IPS-18c (cell line): ENCODE measurements around the gene ERFL.
"Not testable (repeated sequence)": the region's sequence is repeated elsewhere in the genome, so short reads cannot be mapped to it uniquely, and the experiment has no call there.

Experiments used
- H3K4me3 ChIP-seq: 2 replicates; pipeline ENCODE4 v1.7.0; 2013; ENCODE audit warnings: low read depth, mild to moderate bottlenecking, low read length, moderate library complexity; ENCODE audit not compliant: insufficient read depth
- H3K9me3 ChIP-seq: one replicate; pipeline ENCODE4 v1.6.1; 2013; ENCODE audit warnings: mild to moderate bottlenecking, low read length, moderate library complexity; ENCODE audit not compliant: control insufficient read depth, insufficient read depth

ERFL gene

DNA sequence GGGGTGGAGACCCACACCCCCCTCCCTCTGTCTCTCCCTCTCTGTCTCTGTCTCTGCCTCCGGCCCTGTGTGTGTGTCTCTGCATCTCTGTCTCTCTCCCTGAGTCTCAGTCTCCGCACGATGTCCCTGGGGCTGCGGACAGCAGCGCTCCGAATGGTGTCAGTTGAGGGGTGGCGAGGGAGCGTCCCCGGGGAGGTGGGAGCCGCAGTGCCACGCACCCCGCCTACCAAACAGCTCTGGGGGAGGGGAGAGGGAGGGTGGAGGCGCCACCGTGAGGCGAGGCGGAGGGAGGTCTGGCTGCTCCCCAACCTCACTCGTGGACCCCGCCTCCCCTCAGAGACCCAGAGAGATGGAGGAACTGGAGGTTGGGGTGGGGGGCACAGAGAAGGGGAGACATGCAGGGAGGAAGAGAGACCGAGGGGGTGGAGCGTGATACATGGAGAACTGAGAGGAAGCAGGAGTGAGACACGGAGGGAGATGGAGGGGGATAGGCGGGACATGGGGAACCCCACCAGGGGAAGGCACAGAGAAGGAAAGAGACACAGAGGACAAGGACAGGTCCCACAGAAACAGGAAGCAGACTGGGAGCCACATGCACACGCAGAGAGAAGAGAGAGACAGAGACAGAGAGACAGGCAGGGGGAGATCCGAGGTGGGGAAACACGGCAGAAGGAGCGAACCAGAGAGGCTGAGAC, 7.2 kb downstream of the ERFL start:
- no peak overlapping the region for H3K4me3 ChIP-seq
- H3K9me3 ChIP-seq, result no peaks in the 10 kb centered on the region

DNA sequence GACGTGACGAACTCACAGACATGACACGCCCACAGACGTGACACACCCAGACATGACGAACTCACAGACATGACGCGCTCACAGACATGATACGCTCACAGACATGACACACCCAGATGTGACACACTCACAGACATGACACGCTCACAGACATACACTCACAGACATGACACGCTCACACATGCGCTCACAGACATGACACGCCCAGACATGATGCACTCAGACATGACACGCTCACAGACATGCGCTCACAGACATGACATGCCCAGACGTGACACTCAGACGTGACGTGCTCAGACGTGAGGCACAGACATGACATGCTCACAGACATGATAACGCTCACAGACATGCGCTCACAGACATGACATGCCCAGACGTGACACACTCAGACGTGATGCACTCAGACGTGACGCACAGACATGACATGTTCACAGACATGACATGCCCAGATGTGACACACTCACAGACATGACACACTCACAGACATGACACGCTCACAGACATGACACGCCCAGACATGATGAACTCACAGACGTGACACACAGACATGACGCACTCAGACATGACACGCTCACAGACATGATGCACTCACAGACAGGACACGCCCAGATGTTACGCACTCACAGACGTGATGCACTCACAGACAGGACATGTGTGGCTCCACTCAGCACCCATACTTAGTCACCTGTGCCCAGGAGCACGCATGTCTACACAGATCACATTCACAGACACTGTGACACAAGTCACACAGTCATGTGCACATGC, 8.1 kb downstream of the ERFL start:
- H3K9me3 ChIP-seq, result no peaks in the 10 kb centered on the region
- H3K4me3 ChIP-seq, result no peak overlapping the region

DNA sequence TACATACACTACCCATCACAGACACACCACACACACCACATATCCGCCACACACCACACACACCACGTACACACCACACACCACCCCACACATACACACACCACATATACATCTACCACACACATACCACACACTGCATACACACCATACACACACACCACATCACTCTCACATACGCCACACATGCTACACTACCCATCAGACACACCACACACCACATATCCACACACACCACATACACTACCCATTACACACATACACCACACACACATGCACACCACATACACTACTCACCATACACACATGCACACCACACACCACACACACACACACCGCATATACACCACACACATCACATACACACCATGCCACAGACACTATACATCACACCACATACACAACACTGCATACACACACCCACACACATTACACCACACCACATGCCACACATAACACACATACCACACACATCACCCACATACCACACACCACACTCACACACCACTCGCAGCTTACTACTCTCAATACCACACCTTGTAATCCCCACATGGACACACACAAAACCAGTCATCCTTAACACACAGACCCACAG, 9.5 kb downstream of the ERFL start:
- Histone ChIP-seq H3K4me3 (no peak overlapping the region), H3K9me3 (no peaks in the 10 kb centered on the region)

DNA sequence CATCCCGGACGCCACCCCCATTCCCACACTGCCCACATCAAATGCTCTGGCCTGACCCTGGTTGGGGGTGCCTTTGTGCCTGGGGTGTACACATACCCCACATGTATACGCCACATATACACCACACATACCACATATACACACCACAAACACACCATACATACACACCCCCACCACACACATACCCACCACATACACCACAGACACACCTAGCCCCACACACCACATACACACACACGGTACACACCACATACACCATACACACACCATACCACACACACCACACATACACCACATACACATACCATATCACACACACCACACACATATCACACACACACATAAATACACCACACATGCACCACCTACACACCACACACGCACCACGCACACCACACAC, 10.2 kb downstream of the ERFL start:
- Histone ChIP-seq H3K4me3 (no peak overlapping the region), H3K9me3 (no peaks in the 10 kb centered on the region)

DNA sequence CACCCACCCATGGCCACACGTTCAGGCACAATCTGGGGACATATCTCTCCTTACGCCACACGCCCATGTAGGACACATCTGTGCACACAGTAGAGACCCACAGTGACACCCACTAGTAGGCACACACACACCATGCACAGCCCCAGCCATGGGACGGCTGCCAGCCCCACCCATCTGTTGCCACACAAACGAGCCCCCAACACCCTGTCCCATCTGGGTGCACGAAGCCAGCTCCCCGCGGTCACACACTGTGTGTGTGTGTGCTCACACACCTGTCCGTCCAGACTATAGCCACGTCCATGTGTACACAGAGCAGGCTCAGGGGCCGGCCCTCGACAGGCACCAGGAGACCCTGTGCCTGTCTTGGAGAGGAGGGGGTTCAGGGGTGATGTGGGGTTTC, 10.6 kb downstream of the ERFL start:
- Histone ChIP-seq H3K9me3 (no peaks in the 10 kb centered on the region), H3K4me3 (no peak overlapping the region)

DNA sequence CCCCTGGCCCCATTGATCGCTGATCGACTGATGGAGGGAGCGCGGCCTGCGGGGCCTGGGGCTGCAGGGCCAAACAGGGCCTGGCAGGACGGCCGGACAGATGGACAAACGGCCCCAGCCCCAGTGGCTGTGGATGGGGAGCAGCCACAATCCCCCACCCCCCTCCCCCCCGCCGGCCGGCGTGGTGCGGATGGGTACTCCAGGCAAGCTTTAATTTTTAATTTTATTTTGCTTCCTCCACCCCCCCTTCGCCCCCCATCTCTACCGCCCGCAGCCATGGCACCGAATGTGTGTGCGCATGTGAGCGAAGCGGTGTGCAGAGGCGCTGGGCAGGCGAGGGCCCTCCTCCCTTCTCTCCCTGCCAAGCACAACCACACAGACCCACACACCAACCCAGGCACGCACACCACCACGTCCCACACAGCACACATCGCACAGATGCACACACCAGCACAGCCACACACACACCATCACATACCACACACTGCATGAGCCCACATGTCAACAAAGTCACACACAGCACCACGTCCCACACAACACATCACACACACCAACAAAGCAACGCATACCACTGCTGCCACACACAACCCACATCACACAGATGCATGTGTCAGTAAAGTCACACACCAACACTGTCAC, 12.4 kb downstream of the ERFL start:
- Histone ChIP-seq H3K9me3 (no peaks in the 10 kb centered on the region), H3K4me3 (no peak overlapping the region)

DNA sequence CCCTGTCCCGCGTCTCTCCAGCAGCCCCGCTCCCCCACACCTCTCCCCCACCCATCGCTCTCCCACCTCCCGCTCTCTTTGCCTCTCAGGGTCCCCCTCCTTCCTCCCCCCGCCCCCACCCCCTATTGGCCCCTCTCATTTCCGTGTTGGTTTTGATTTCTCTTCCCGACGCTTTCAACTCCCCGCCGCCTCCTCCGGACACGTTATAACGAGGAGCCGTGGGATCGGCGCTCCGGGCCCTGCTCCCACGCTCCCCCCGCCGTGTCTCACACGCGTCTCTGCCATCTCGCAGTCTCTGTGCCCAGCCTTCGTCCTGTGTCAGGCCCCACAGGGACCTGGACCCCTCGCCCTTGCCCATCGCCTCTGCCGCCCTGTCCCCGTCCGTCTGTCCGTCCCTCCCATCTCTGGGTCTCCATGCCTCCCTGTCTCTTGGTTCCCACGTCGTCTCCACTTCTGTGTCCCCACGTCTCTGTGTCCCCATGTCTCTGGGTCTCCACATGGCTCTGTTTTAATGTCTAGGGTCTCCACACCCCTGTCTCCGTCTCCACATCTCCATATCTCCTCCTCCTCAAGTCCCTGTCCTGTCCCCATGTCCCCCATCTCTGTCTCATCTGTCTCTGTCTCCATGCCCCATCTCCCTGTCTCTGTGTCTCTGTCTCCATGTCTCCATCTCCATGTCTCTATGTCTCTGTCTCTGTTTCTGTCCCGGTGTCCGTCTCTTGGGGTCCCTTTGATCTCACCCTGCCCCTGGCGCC, 13.1 kb downstream of the ERFL start:
- Histone ChIP-seq H3K9me3 (no peaks in the 10 kb centered on the region), H3K4me3 (peak overlapping the region; percentile 24; the same call in 1 of the 2 replicates)

DNA sequence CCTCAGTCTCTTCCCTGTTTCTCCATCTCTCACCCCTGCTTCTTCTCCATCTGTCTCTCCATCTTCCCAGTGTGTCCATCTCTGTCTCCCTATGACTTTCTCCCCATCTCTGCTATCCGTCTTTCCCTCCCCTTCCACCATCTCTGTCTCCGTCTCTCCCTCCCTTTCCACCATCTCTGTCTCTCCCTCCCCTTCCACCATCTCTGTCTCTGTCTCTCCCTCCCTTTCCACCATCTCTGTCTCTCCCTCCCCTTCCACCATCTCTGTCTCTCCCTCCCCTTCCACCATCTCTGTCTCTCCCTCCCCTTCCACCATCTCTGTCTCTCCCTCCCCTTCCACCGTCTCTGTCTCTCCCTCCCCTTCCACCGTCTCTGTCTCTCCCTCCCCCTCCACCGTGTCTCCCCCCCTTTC, 13.8 kb downstream of the ERFL start:
- not testable (repeated sequence) for H3K9me3 ChIP-seq, H3K4me3 ChIP-seq

DNA sequence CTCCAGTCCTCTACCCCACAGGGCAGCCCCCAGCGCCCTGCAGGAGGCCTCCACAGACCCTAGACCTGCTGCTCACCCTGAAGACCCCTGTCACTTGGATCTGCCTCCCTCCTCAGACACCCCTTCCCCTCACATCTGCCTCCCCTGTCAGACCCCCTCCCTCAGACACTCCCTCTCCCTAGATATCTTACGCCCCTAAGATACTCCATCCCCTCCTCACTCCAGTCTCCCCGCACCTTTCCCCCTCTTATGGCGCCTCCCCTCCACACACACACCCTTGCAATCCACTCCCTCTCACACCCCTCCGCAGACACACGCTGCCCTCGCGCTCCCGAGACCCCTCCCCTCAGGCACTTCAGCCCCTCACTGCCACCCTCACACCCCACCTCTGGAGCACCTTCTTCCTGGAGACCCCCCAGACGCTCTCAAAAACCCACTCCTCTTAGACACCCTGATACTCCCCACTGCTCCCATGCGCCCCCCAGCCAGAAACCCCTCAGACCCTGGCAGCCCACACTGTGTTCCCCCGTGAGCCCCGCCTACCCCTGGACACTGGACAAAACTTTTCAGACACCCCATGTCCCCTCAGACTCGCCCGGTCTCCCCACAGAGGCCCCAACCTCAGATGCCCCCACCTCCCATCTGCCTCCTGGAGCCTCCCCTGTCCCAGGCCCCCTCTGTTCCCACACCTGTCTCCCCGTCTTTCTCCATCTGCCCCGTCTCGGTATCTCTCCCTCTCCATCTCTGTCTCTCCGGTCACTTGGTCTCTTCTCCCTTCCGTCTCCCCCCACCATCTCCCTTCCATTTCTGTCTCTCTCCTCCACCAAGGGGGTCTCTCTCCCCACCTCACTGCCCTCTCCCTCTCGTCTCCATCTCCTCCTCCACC, 14.5 kb downstream of the ERFL start:
- H3K4me3 ChIP-seq, result peak overlapping the region; percentile 9; the same call in 1 of the 2 replicates
- no peaks in the 10 kb centered on the region for H3K9me3 ChIP-seq

DNA sequence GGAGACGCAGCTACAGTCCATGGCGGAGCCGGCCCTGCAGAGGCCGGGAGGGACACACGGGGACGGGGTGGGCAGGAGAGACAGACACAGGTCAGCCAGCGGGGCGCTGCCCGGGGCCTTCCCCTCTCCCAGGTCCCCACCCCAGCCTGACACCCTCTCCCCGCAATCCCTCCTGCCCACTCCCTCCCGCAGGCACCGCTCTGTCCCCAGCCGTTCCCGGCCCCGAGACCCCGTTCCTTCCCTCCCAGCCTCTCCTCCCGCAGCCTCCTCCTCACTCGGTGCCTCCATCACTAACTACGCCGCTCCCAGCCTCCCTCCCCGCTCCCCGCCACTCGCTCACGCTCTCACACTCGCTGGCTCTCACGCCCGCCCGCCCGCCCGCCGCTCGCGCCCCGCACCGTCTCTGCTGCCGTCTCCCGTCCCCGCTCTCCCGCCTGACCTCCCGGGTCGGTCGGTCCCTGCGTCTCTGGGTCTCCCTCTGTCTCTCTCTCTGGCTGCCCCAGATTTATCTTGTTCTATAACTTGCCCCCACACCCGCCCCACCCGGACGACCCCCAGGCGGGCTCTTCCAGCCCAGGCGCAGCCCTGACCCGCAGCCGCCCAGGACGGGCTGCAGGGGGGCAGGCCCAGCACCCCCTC, 15.2 kb downstream of the ERFL start:
- Histone ChIP-seq H3K9me3 (no peaks in the 10 kb centered on the region), H3K4me3 (peak overlapping the region; percentile 36; the same call in 1 of the 2 replicates)

DNA sequence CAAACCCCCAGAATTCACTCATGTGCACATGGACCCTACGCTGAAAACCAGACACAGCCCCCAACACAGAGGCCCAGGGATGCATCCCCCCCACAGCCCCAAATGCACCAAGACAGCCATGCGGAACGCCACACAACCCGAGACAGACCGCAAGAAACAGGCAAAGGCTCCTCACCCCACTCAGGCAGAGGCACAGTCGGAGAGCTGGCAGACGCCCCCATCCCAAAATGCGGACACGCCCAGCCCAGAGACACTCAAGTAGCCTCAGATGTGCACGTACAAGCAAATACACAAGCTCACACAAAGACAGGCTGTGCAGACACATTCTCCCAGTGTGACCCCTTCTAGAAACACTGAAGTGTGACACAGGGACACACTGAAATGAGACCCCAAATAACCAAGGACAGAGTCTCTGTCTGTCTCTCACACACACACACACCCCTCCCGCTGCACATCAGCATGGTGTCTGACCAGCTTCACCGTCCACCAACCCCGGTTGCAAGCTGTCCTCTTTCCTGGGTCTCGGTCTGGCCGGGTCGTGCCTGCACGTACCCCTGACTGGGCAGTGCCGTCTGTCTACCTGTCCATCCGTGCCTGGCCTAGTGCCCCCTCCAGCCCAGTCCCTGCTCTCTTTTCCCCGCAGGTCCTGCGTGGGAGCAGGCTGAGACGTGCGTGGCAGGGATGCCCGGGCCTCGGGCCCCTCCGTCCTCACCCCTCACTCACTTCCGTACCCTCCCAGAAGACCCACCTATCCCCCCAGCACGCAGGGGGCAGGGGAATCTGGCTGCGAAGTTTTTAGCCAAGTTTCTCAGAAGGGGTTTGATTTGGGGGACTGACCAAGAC, 16.1 kb downstream of the ERFL start:
- Histone ChIP-seq H3K4me3 (peak overlapping the region; percentile 31; the same call in 1 of the 2 replicates), H3K9me3 (no peaks in the 10 kb centered on the region)

DNA sequence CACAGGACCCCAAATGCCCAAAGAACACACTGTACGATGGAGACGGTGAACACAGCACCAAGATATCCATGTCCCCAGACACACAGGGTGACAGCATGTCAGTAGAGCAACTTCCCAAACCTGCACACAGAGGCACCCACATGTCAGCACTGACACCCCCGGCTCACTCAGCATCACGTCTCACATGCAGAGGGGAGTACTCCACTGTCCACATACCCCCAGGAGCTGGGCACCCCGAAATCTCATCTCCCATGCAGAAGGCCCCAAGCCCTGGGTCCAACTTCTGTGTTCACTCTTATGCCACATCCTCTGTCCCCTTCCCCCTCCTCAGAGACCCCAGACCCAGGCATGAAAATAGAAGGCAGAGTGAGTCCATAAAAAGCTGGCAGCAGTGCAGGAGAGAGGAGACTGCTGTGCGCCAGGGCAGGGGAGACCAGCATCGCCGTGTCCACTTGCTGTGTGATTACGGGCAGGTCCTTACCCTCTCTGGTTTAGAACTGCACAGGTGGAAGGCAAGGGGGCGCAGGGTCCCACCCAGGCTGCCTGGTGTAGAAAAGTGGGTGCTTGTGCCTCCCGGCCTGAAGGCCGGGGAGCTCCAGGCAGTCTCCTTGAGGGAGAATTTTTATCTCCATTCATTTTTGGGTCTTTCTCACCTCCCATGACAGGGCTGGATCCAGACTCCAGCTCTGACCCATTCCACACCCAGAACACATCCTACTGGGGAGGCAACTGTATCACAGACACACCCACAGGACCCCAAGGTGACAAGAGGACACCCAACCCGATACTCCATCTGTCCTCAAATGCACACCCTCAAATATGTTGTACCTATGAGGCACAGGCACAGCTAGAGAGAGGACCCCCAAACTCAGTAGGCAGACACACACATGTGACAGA, 17.0 kb downstream of the ERFL start:
- no peaks in the 10 kb centered on the region for H3K9me3 ChIP-seq
- H3K4me3 ChIP-seq, result no peak overlapping the region

DNA sequence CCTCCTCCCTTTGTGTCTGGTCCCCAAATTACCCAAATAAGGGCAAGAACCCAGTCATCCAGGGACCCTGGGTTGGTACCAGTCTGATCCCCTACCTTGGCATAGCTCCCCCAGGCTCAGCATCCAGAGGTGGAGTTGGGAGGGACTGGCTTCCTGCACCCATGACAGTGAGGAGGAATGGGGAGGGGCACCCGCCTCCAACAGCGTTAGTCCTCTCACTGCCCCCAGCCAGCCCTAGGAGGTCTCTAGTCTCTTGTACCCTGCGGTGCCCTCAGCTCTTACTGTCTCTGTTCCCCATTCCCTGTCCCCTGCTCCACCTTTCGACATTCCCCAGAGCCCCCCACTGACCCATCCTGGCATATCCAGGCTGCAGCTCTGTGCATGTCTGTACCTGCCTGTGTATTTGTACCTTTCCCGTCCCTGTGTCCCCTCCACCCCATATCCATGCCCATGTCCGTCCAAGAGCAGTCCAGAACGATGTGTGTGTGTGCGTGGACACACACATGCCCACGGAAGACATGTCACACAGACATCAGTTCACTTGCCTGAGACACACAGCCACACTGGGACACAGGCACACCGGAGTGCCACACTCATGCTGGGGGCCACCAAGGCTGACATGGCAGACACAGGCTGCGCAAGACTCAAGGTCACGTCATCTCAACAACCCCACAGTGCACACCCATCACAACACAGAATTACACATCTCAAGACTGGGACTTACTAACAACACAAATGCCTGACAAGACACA, 17.8 kb downstream of the ERFL start:
- no peaks in the 10 kb centered on the region for H3K9me3 ChIP-seq
- H3K4me3 ChIP-seq, result no peak overlapping the region

DNA sequence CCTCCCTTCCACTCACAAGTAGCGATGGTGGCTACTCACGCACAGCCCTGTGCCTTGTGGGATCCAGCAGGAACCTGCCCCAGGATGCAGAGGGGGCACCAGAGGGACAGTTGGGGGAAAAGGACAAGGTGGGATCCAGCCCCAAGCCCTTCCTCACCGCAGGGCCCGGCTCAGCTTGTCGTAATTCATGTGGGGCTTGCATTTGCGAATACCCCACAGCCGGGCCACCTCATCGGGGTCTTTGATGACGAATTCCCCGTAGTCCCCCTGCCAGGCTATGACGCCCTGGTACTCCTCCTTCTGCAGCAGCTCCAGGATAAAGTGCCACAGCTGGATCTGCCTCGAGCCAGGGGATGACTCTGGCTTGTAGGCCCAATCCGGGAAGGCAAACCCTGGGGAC, 18.5 kb downstream of the ERFL start:
- no peak overlapping the region for H3K4me3 ChIP-seq
- no peaks in the 10 kb centered on the region for H3K9me3 ChIP-seq
